Endothelial cell of umbilical vein (primary cell): ENCODE results near the gene PGLYRP4. TPM values are rescaled to one million over a fixed set of nuclear protein-coding genes. Genes with fewer than 3 reads are reported as not detected.

Source experiments
- BruUV-seq: library from RNA; stranded (reverse); fragments of 400-500 nt; replicated peaks from 2 replicates; lab custom pipeline; 2021; lab: Mats Ljungman, UMichigan
- CTCF ChIA-PET: fragments of 300-600, 350-600 bp; sonication (Branson Sonifier 250); formaldehyde crosslinking; loops from one replicate; lab custom pipeline; 2021; ENCODE audit warnings: antibody characterized with exemption, inconsistent platforms; lab: Charles Lee
- POLR2A ChIA-PET: fragments of 300-600, 350-600 bp; sonication (Branson Sonifier 250); formaldehyde crosslinking; loops from one replicate; lab custom pipeline; 2021; ENCODE audit warnings: antibody characterized with exemption, inconsistent platforms; lab: Charles Lee
- DNase-seq: peaks from one replicate; pipeline ENCODE4 v3.0.0-alpha.2; 2011; ENCODE audit warnings: low read depth, low spot score
- FAIRE-seq: peaks from 2 replicates; lab custom pipeline; 2011; peaks lifted over from hg19 to GRCh38; lab: Jason Lieb, UNC
- H2AFZ ChIP-seq: 2 replicates; pipeline ENCODE4 v1.6.0; 2012; ENCODE audit warnings: low read depth, low read length, control low read depth, inconsistent platforms
- H3K27ac ChIP-seq: 2 replicates; pipeline ENCODE4 v1.5.1; 2011; ENCODE audit warnings: low read depth, mild to moderate bottlenecking, control low read depth, low read length, moderate library complexity; ENCODE audit not compliant: insufficient read depth
- H3K27me3 ChIP-seq, 2 experiments: 2 replicates each; pipeline versions ENCODE4 v1.6.0 to v1.6.1; 2011; ENCODE audit warnings: low read length in 2 of 2, mixed read lengths in 1 of 2; ENCODE audit not compliant: control insufficient read depth in 2 of 2, insufficient read depth in 2 of 2
- H3K36me3 ChIP-seq, 2 experiments: 2 replicates in 1 of 2; 3 replicates in 1 of 2; pipeline ENCODE4 v1.5.1; 2011; ENCODE audit warnings: low read length in 2 of 2, mild to moderate bottlenecking in 1 of 2, moderate library complexity in 1 of 2; ENCODE audit not compliant: control insufficient read depth in 2 of 2, insufficient read depth in 2 of 2; ENCODE audit errors: extremely low read depth in 1 of 2
- H3K4me1 ChIP-seq: 3 replicates; pipeline ENCODE4 v1.5.1; 2011; ENCODE audit warnings: mild to moderate bottlenecking, low read length; ENCODE audit not compliant: control insufficient read depth, insufficient read depth; ENCODE audit errors: extremely low read depth
- H3K4me2 ChIP-seq: 2 replicates; pipeline ENCODE4 v1.6.1; 2011; ENCODE audit warnings: low read length, control low read depth, mixed read lengths; ENCODE audit not compliant: insufficient read depth
- H3K4me3 ChIP-seq, 3 experiments: fragments of 200-600 bp in 1 of 3; sonication (generic), shearing (Covaris generic) in 1 of 3; replicated peaks in 1 of 3; 2 replicates each; pipeline ENCODE4 v1.5.1; 2011 to 2016; ENCODE audit warnings: control low read depth in 3 of 3, low read length in 3 of 3, mild to moderate bottlenecking in 2 of 3, inconsistent platforms in 1 of 3, low read depth in 1 of 3, moderate library complexity in 1 of 3; ENCODE audit not compliant: insufficient read depth in 1 of 3
- H3K79me2 ChIP-seq: 2 replicates; pipeline ENCODE4 v1.6.0; 2012; ENCODE audit warnings: low read length, inconsistent platforms; ENCODE audit not compliant: control insufficient read depth, insufficient read depth
- H3K9ac ChIP-seq: replicated peaks from 2 replicates; pipeline ENCODE3; 2011; ENCODE audit warnings: low read length, control low read depth; ENCODE audit not compliant: insufficient read depth; ENCODE audit errors: extremely low read depth
- H3K9me1 ChIP-seq: replicated peaks from 3 replicates; pipeline ENCODE4 v1.6.0; 2011; ENCODE audit warnings: mild to moderate bottlenecking, low read length; ENCODE audit not compliant: control insufficient read depth, insufficient read depth; ENCODE audit errors: extremely low read depth
- H3K9me3 ChIP-seq: replicated peaks from 2 replicates; pipeline ENCODE4 v1.5.1; 2012; ENCODE audit warnings: low read length, inconsistent platforms; ENCODE audit not compliant: control insufficient read depth, insufficient read depth
- H4K20me1 ChIP-seq: replicated peaks from 2 replicates; pipeline ENCODE3; 2011; ENCODE audit warnings: mild to moderate bottlenecking, low read length; ENCODE audit not compliant: control insufficient read depth, insufficient read depth; ENCODE audit errors: extremely low read depth
- CTCF ChIP-seq, 2 donors: IDR thresholded peaks; 1 replicate in 1 of 2; 2 replicates in 1 of 2; pipeline ENCODE4 v1.5.1; 2011; ENCODE audit warnings: low read length in 2 of 2, mild to moderate bottlenecking in 2 of 2, moderate library complexity in 2 of 2, control low read depth in 1 of 2, inconsistent platforms in 1 of 2, low read depth in 1 of 2; ENCODE audit not compliant: insufficient read depth in 1 of 2; ENCODE audit errors: extremely low read depth in 1 of 2
- EZH2 ChIP-seq: IDR thresholded peaks from 2 replicates; pipeline ENCODE4 v1.6.1; 2012; ENCODE audit warnings: borderline replicate concordance, low read depth, mild to moderate bottlenecking, moderate library complexity, low read length, inconsistent platforms; ENCODE audit not compliant: severe bottlenecking
- FOS ChIP-seq: IDR thresholded peaks from 2 replicates; pipeline ENCODE4 v1.6.1; 2011; ENCODE audit warnings: mild to moderate bottlenecking, low read length, moderate library complexity, borderline replicate concordance; ENCODE audit not compliant: insufficient read depth
- GATA2 ChIP-seq: IDR thresholded peaks from 2 replicates; pipeline ENCODE4 v1.7.0; 2011; ENCODE audit warnings: low read depth, mild to moderate bottlenecking, moderate library complexity, mixed read lengths, low read length; ENCODE audit not compliant: insufficient read length, insufficient read depth
- JUN ChIP-seq: IDR thresholded peaks from 2 replicates; pipeline ENCODE4 v1.6.1; 2011; ENCODE audit warnings: borderline replicate concordance, low read depth; ENCODE audit not compliant: insufficient read length, insufficient read depth
- MAX ChIP-seq: IDR thresholded peaks from 2 replicates; pipeline ENCODE4 v1.6.1; 2011; ENCODE audit not compliant: insufficient read depth, insufficient read length
- MYC ChIP-seq: IDR thresholded peaks from one replicate; pipeline ENCODE4 v1.6.1; 2011; ENCODE audit warnings: mild to moderate bottlenecking, low read depth, low read length
- POLR2A ChIP-seq: IDR thresholded peaks from 2 replicates; pipeline ENCODE4 v1.6.1; 2012; ENCODE audit warnings: low read depth, mild to moderate bottlenecking, control low read depth, low read length
- POLR2AphosphoS5 ChIP-seq: IDR thresholded peaks from 2 replicates; pipeline ENCODE4 v1.6.1; 2012; ENCODE audit warnings: low read depth, mild to moderate bottlenecking, control low read depth, low read length, moderate library complexity; ENCODE audit not compliant: insufficient read depth
- dilution Hi-C: fragments of 300-500 bp; cut with MboI; formaldehyde crosslinking; loops from one replicate; pipeline ENCODE4 v1.15.0; 2019; ENCODE audit warnings: low sequenced_read_pairs; ENCODE audit not compliant: extremely low pct_ligation_motif_present
- intact Hi-C: fragments of 100-400 bp; cut with micrococcal nuclease; formaldehyde crosslinking; loops from one replicate; pipeline ENCODE4 v1.10.0; 2022
- polyA plus RNA-seq, 4 experiments: library from polyadenylated mRNA; depleted of rRNA in 3 of 4; stranded (reverse) in 3 of 4; unstranded in 1 of 4; fragments of >200 nt; gene quantifications; 2 replicates each; pipeline versions ENCODE4 v1.2.1 to v1.2.3, GENCODE V29; 2011 to 2012; ENCODE audit warnings: missing spikeins in 1 of 4
- total RNA-seq: library from RNA; stranded (reverse); gene quantifications from 2 replicates; pipeline ENCODE4 v1.2.3, GENCODE V29; 2021

PGLYRP4 gene
- total and polyA plus RNA-seq, 2 donors (not counting 3 experiments of a cell fraction or from before 2014, with no cell fraction given): not detected

GRCh38 chr1:153375511-153375910, 26.9 kb upstream of the PGLYRP4 start, which contains the start of gene S100A12:
S100A12 (minus strand) TSS chr1:153375621; CDS start chr1:153374592, 1,029 bp downstream.
- TF ChIP-seq MYC: no peak
- no peak for TF ChIP-seq POLR2AphosphoS5
- no peak for TF ChIP-seq CTCF (IDR thresholded peaks at IDR 0.05; ENCODE audit: extremely low read depth in 1 of 2, insufficient read depth in 1 of 2, low read depth in 1 of 2, low read length in 2 of 2)
- no peak for TF ChIP-seq MAX
- no peak for TF ChIP-seq JUN
- TF ChIP-seq GATA2: no peak
- no peak for TF ChIP-seq POLR2A
- no peak for TF ChIP-seq EZH2
- no peak for TF ChIP-seq FOS
- DNase-seq (no peak), FAIRE-seq (no peak)
- H3K9ac ChIP-seq: no peak within 1 kb of the TSS
- H3K27me3 ChIP-seq: no peaks in the 10 kb centered on the region
- no peaks in the 10 kb centered on the region for H4K20me1 ChIP-seq
- H2AFZ ChIP-seq: no peak within 1 kb of the TSS
- no peak within 1 kb of the TSS for H3K4me3 ChIP-seq
- no peaks in the 10 kb centered on the region for H3K79me2 ChIP-seq
- no peaks in the 10 kb centered on the region for H3K36me3 ChIP-seq
- no peaks in the 10 kb centered on the region for H3K9me1 ChIP-seq
- intact Hi-C loops: no loop called here
- no peak within 1 kb of the TSS for H3K27ac ChIP-seq
- no peak within 1 kb of the TSS for H3K4me2 ChIP-seq
- ChIA-PET POLR2A (no interaction called here), CTCF (no interaction called here)
- no peaks in the 10 kb centered on the region for H3K4me1 ChIP-seq
- dilution Hi-C loops: no loop called here
- BruUV-seq: no TSS peak
- H3K9me3 ChIP-seq: no peaks in the 10 kb centered on the region
